Lower leg skin (tissue), 4 donors: Measurements from ENCODE around the gene STRIP1. TPM values are rescaled to one million over a fixed set of nuclear protein-coding genes. Genes with fewer than 3 reads are reported as not detected.

Experiments used
- DNase-seq, 2 donors: peaks; one replicate each; pipeline ENCODE4 v3.0.0-alpha.2; 2019; ENCODE audit warnings: low spot score in 2 of 2
- H3K4me3 ChIP-seq: fragments of 200-600 bp; sonication (generic); 2 replicates; pipeline ENCODE4 v1.5.1; 2017; ENCODE audit warnings: mild to moderate bottlenecking, low read depth; ENCODE audit not compliant: poor library complexity, severe bottlenecking
- POLR2A ChIP-seq, 2 donors: fragments of 450-650 bp; IDR thresholded peaks; one replicate each; pipeline ENCODE4 v1.6.1; 2016 to 2017; ENCODE audit warnings: antibody characterized with exemption in 2 of 2, mild to moderate bottlenecking in 1 of 2, moderate library complexity in 1 of 2
- WGBS, 2 donors: methylation state at CpG; one replicate each; pipeline ENCODE4 v1.1.5; 2018; 5-methylcytosine and 5-hydroxymethylcytosine counted together
- intact Hi-C: fragments of 100-400 bp; cut with DNase I; formaldehyde crosslinking; loops from one replicate; pipeline ENCODE4 v1.15.0; 2023; ENCODE audit warnings: low total_unique reads
- total RNA-seq, 4 donors: library from RNA; depleted of rRNA; stranded (reverse); fragments of >200 nt; gene quantifications; one replicate each; pipeline ENCODE4 v1.1.0, GENCODE V29; 2016
- TF ChIP-seq, protein P1 (sequence below), 3 donors: fragments of 450-650 bp; IDR thresholded peaks; one replicate each; pipeline ENCODE4 v1.5.1; 2016; ENCODE audit warnings: antibody characterized with exemption in 3 of 3, mild to moderate bottlenecking in 3 of 3, moderate library complexity in 2 of 3

Gene STRIP1
- total RNA-seq, 4 donors from 2014 or later = 45.0 to 64.1 (median 50.9) TPM

DNA sequence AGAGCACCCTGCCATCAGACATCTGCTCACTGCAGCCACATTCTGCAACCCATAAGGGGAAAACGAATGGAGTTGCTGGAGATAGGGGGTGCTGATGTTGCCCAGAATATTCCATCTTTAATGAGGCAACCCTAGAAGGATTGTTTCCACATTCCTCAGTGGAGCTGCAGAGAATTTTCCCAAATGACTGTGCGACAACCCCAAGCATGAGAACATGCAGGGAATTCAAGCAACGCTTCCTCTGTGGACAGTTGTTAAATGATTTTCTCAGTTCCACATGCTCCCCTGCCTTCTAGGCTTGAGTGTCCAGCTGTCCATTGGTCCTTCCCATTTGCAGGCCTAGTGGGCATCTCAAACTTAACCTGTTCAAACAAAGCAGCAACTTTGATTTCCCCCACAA is 57.4 kb downstream of the STRIP1 start:
- DNase-seq = no peak
- intact Hi-C loops = no loop called here
- H3K4me3 ChIP-seq = no peak overlapping the region
- 72% methylated on average over 3 of the region's 3 CpGs for WGBS, 2 donors
- no peak for TF ChIP-seq POLR2A (IDR thresholded peaks at IDR 0.05)
- TF ChIP-seq, protein P1, sequence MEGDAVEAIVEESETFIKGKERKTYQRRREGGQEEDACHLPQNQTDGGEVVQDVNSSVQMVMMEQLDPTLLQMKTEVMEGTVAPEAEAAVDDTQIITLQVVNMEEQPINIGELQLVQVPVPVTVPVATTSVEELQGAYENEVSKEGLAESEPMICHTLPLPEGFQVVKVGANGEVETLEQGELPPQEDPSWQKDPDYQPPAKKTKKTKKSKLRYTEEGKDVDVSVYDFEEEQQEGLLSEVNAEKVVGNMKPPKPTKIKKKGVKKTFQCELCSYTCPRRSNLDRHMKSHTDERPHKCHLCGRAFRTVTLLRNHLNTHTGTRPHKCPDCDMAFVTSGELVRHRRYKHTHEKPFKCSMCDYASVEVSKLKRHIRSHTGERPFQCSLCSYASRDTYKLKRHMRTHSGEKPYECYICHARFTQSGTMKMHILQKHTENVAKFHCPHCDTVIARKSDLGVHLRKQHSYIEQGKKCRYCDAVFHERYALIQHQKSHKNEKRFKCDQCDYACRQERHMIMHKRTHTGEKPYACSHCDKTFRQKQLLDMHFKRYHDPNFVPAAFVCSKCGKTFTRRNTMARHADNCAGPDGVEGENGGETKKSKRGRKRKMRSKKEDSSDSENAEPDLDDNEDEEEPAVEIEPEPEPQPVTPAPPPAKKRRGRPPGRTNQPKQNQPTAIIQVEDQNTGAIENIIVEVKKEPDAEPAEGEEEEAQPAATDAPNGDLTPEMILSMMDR (IDR thresholded peaks at IDR 0.05) = no peak

DNA sequence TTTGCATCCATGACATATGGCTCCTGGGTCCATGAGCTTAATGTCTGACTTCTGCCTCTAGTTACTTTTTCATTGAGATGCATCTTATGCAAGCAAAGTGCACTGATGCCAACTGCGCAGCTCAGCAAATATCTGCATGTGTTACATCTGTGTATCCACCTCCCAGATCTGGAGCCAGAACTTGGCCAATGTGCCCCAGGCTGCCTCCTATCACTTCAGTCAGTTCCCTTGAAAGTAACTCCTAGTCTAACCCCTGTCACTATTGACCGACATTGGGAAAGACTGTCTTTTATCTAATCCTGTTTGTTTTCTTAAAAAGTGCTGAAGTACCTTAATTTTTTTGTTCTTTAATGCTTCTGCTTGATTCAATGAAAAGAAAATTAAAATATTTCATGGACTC is 58.6 kb downstream of the STRIP1 start:
- DNase-seq = no peak
- TF ChIP-seq, protein P1 (IDR thresholded peaks at IDR 0.05) = no peak
- TF ChIP-seq POLR2A (IDR thresholded peaks at IDR 0.05) = no peak
- intact Hi-C loops = no loop called here
- H3K4me3 ChIP-seq = no peak overlapping the region
- 59 to 61% methylated on average over 2 of the region's 2 CpGs for WGBS, 2 donors

DNA sequence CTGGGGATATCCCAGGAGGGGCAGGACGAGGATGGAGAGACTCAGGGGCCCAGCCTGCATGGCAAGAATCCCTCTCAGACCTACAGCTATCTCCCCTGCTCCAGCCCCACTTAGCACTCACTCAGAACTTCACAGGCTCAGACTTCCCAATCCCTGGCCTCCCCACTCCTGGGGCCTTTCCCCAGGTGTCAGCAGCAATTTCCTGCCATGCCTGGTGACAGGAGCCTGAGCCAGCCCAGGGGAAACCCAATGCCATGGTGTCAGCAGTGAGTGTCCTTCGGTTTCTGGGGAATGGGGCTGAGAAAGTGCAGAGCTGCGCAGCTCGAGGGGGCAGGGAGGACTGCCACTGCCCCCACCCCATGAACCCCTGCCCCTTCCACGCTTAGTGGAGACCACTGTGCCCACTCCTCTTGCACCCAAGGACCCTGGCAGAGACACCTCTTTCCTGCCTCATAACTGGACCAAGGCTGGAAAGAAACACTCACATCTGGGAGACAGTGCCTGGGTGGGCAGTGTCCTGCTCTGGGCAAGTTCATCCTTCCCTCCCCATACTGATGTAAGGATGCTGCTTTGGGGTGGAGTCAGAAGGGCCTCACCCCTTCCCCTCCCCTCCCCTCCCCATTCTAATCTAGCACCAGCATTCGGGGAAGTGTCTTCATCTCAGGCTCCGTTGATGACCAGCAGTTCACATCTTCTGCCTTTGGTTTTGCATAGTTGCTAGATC is 60.7 kb downstream of the STRIP1 start:
- intact Hi-C loops = no loop called here
- WGBS, 2 donors = 59 to 67% methylated on average over 7 of the region's 7 CpGs
- no peak overlapping the region for H3K4me3 ChIP-seq

DNA sequence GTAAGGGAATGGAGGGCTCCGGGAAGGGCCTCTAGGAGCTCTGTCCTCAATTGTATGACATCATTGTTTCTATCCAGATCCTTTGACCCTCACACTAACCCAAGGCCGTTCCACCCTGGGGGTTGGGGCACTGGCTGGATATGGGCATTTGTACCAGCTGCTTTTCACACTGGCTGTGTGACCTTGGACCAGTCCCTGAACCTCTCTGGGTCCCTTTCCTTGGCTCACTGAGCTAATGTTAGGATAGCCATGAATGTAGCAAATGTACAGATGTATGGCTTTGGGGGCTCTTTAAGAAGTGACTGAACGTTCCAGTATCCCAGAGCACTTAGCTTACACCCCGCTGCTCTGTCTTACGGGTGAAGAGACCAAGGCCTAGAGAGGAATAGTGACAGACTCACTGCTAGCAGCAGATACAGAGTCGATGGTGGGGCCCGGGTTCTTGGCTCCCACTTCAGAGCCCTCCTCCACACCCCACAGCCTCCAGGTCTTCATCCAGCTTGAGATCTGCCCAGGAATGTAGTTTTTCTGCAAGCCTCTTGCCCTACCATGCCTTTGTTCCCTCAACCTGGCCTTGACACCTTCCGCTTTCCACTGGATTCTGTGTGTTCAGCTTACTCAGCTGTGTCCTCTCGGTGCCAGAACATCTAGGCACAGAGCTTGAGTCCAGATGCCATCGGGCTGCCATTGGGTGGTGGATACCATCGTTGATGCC is 63.2 kb downstream of the STRIP1 start:
- DNase-seq = no peak
- intact Hi-C loops = no loop called here
- no peak for TF ChIP-seq POLR2A (IDR thresholded peaks at IDR 0.05)
- TF ChIP-seq, protein P1 (IDR thresholded peaks at IDR 0.05) = no peak
- no peak overlapping the region for H3K4me3 ChIP-seq
- 78 to 82% methylated on average over 11 of the region's 11 CpGs for whole genome bisulfite sequencing, 2 donors

More for the DNA sequence above, 60.7 kb downstream of the STRIP1 start:
- no peak for DNase-seq
- no peak for TF ChIP-seq POLR2A (IDR thresholded peaks at IDR 0.05)
- TF ChIP-seq, protein P1 (IDR thresholded peaks at IDR 0.05) = no peak

DNA sequence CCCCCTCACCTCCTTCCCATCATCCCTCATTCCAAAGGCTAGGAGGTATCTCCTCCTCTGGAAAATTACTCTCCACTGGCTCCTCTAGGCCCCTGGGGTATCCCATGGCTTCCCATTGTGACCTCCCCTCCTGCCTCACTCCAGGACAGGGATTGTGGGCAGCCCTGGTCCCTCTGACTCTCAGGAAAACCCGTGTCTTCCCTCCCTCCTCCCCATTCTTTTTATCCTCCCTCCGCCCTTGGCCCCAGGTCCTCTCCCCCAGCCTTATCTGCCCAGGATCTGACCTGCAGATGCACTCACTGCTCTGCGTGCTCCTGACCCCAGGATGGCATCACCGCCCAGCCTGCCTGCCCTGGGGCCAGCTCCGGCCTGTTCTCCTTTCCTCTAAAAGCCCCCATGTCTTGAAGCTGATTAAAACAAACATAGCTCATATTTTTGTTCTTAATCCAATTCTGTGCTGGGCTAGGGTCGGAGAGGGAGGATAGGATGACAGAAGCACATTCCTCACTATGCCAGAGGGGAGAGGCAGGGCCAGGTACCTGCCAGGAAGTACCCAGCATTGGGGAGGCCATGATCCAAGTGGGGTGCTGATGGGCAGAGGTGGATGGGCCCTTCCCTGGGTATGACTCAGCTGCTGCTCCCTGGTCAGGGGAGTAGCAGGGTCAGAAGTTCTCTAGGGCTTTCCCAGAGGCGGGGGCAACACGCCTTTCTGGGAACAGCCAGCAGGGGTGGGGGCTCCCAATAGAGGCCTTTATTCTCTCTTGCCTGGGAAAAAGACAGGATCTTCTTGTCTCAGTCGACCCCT is 64.0 kb downstream of the STRIP1 start:
- 68 to 80% methylated on average over 9 of the region's 9 CpGs for WGBS, 2 donors
- TF ChIP-seq POLR2A (IDR thresholded peaks at IDR 0.05) = no peak
- TF ChIP-seq, protein P1 (IDR thresholded peaks at IDR 0.05) = no peak
- no peak overlapping the region for H3K4me3 ChIP-seq
- intact Hi-C loops = no loop called here
- no peak for DNase-seq
